HepG2 (cell line): Measurements from ENCODE around the gene PATL2. TPM values are rescaled to one million over a fixed set of nuclear protein-coding genes. Genes with fewer than 3 reads are reported as not detected.

Experiments
- ARID5B ChIP-seq: IDR thresholded peaks from 2 replicates; pipeline ENCODE4 v1.4.0; 2020; ENCODE audit warnings: mild to moderate bottlenecking, missing genetic modification reagents
- GLMP ChIP-seq: sonication (generic); formaldehyde crosslinking; IDR thresholded peaks from 2 replicates; pipeline ENCODE4 v1.9.0; 2021; ENCODE audit warnings: missing genetic modification reagents, mild to moderate bottlenecking, borderline replicate concordance
- KLF12 ChIP-seq: sonication (generic); formaldehyde crosslinking; IDR thresholded peaks from 2 replicates; pipeline ENCODE4 v1.4.0; 2020; ENCODE audit warnings: missing genetic modification reagents, borderline replicate concordance
- RBM22 ChIP-seq: fragments of 200-400 bp; formaldehyde crosslinking; optimal IDR thresholded peaks from 2 replicates; pipeline ENCODE3; 2017; ENCODE audit warnings: mild to moderate bottlenecking, low read length, moderate library complexity
- YEATS4 ChIP-seq: sonication (generic); formaldehyde crosslinking; IDR thresholded peaks from 2 replicates; pipeline ENCODE4 v1.4.0; 2020; ENCODE audit warnings: missing genetic modification reagents, borderline replicate concordance
- ZFYVE20 ChIP-seq: sonication (generic); formaldehyde crosslinking; IDR thresholded peaks from 2 replicates; pipeline ENCODE4 v1.8.0; 2023; ENCODE audit warnings: low read depth, mild to moderate bottlenecking, moderate library complexity, missing genetic modification reagents, borderline replicate concordance
- ZNF407 ChIP-seq: sonication (generic); formaldehyde crosslinking; IDR thresholded peaks from one replicate; pipeline ENCODE4 v1.5.1; 2020; ENCODE audit warnings: mild to moderate bottlenecking, missing genetic modification reagents; ENCODE audit errors: not compliant biosample characterization
- ZNF512 ChIP-seq: sonication (generic); formaldehyde crosslinking; IDR thresholded peaks from 2 replicates; pipeline ENCODE4 v1.4.0; 2020; ENCODE audit warnings: mild to moderate bottlenecking, missing genetic modification reagents
- ZNF563 ChIP-seq: sonication (generic); formaldehyde crosslinking; IDR thresholded peaks from 2 replicates; pipeline ENCODE4 v1.8.0; 2022; ENCODE audit warnings: mild to moderate bottlenecking, moderate library complexity, missing genetic modification reagents
- ZNF75D ChIP-seq: sonication (generic); formaldehyde crosslinking; IDR thresholded peaks from 2 replicates; pipeline ENCODE4 v1.8.1; 2023; ENCODE audit warnings: missing genetic modification reagents, mild to moderate bottlenecking, borderline replicate concordance
- polyA plus RNA-seq, 8 experiments: library from polyadenylated mRNA; depleted of rRNA in 3 of 8; stranded (reverse) in 7 of 8; unstranded in 1 of 8; fragments of >200 nt; fragmentation: Illumina TruSeq in 4 of 8; extraction: Trizol in 4 of 8; gene quantifications; 2 replicates each; pipeline versions ENCODE4 v1.2.1 to v1.2.3, GENCODE V29; 2011 to 2016; ENCODE audit warnings: low read depth in 4 of 8, missing spikeins in 1 of 8, mixed read lengths in 1 of 8; ENCODE audit not compliant: insufficient read depth in 1 of 8
- total RNA-seq, 5 experiments: library from RNA; depleted of rRNA; stranded (reverse); fragments of >200 nt; fragmentation: Illumina TruSeq; extraction: Trizol; gene quantifications; 2 replicates each; pipeline ENCODE4 v1.2.3, GENCODE V29; 2016; ENCODE audit warnings: low read depth in 1 of 5

The PATL2 gene
- total and polyA plus RNA-seq, 2 of the 13 experiments (the other 11 are each of a cell fraction or from before 2014, with no cell fraction given) = 0.15 to 0.53 TPM

GRCh38 chr15:44728576-44729407, 17.7 kb upstream of the PATL2 start (continued):
- TF ChIP-seq ZNF407 (CRISPR knock-in tag) = no peak
- TF ChIP-seq ZNF75D (CRISPR knock-in tag) = no peak
- no peak for TF ChIP-seq RBM22
- peak; percentile 21; the same call in 1 of the 2 replicates for TF ChIP-seq ARID5B (CRISPR knock-in tag)
- TF ChIP-seq ZFYVE20 = no peak
- TF ChIP-seq KLF12 (CRISPR knock-in tag) = 0 out of 2 replicates have a peak, but pooled peaks have one; percentile 30
- TF ChIP-seq YEATS4 (CRISPR knock-in tag) = peak; percentile 72
- TF ChIP-seq GLMP (CRISPR knock-in tag) = no peak
- TF ChIP-seq ZNF512 (CRISPR knock-in tag) = no peak
- TF ChIP-seq ZNF563 (CRISPR knock-in tag) = 0 out of 2 replicates have a peak, but pooled peaks have one; percentile 33
